Subcutaneous adipose tissue (tissue), 4 donors: Measurements from ENCODE around the gene DCLK1. TPM values are rescaled to one million over a fixed set of nuclear protein-coding genes. Genes with fewer than 3 reads are reported as not detected.

ENCODE experiments used
- CTCF ChIP-seq: fragments of 450-650 bp; IDR thresholded peaks from one replicate; pipeline ENCODE4 v1.5.1; 2016; ENCODE audit warnings: low read depth, mild to moderate bottlenecking, control low read depth, antibody characterized with exemption, moderate library complexity
- total RNA-seq, 4 donors: library from RNA; depleted of rRNA; stranded (reverse); fragments of >200 nt; gene quantifications; one replicate each; pipeline ENCODE4 v1.1.0, GENCODE V29; 2016

DCLK1 gene
- total RNA-seq, 4 donors from 2014 or later: 78.9 to 116 (median 106) TPM

GRCh38 chr13:36072152-36072935 lies 58.8 kb downstream of the DCLK1 start:
- no peak for TF ChIP-seq CTCF

DNA sequence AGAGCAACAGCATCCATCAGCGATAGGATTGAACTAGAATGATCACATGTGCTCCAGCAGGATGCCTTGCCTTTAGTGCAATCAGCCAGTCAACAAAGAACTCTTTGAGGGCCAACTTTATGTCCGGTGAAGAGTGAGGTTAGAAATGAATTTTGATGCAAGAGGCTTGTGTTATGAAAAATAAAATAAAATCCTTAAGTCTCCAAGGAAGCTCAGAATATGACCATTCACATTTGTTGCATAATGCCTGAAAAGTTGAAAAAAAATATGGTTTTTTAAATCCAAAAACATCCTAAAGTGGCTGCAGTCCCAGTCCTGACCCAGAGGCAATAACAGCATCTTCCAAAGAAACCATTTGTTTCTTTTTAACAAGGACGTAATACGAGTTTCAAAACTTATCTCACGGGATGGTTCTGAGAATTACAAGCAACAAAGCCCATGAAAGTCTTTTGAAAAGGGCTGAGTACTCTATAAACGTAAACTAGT lies 61.3 kb downstream of the DCLK1 start:
- TF ChIP-seq CTCF: no peak

DNA sequence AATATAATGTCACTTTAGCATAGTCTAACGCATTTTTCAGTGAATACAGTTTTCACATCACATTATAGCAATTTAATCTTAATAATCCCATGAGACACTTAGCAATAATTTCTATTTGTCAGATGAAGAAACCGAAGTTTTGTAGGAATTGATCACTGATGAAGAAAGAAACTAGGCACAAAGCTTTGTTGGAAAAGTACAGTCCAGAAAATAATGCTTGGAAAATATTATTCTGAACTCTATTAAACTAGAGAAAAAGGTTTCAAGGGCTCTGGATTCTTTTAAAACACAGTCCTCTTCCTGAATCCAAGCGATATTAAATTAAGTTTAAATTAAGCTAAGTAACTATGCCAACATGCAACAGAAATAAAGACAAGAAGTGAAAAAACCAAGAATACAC lies 62.2 kb downstream of the DCLK1 start:
- TF ChIP-seq CTCF: no peak

- TF ChIP-seq CTCF: no peak
Observed at GRCh38 chr13:36068566-36068965, 62.6 kb downstream of the DCLK1 start.

GRCh38 chr13:36067746-36068381 lies 63.3 kb downstream of the DCLK1 start:
- no peak for TF ChIP-seq CTCF

DNA sequence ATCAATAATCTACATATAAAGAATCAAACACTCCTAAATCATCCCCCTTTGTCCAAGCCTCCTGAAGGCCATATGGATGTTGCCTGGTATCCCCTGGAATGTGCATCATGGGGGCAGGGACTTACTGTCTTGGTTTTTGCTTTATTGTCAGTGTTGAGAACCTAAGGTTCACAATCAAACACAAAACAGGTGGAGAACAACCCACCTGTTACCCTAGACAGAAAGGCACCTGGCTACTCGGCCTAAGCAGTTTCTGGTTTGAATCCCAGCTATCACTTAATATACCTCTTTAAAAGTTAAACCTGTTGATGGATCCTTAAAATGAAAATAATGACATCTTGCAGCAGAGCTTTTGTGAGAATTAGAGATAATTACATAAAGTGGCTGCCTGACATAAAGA lies 68.9 kb downstream of the DCLK1 start:
- TF ChIP-seq CTCF: no peak

DNA sequence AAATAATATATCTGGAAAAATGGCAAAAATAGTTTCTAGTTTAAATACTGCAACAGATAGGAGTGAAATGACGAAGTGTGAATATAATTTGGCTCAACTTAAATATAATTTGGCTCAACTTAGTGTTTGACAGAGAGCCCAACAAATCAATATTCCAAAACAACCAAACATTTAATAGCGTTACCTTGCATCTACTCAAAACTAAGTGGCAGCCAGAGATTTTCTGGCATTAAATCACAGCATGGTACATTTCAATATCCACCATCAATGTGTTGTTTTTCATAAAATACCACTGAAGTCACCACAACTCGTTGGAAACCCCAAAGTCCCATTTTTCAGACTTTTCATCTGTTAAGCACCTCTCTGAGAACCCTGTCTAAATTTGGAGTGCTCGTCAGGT lies 69.6 kb downstream of the DCLK1 start:
- no peak for TF ChIP-seq CTCF
